HG03196 (cell line): Measurements from ENCODE around the gene IL1R2.

Experiments used
- ATAC-seq: cut with Tn5 transposase; IDR thresholded peaks from one replicate; pipeline ENCODE4 v1.9.1; 2021; ENCODE audit not compliant: unreplicated experiment

IL1R2 gene

DNA sequence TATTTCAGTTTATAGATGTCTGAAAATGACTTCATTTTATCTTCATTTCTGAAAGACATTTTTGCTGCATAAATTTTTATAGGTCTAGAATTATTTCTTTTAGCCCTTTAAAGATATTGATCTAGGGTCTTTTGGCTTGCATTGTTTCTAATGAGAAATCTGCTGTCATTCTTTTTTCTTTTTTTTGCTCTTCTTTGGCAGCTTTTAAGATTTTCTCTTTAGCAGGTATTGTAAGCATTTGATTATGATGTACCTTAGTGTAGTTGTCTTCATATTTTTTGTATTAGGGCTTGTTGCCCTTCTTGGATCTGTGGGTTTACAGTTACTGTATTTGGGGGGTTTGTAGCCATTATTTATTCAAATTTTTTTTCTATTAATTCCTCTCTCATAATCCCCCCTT lies 84.8 kb downstream of the IL1R2 start:
- ATAC-seq = no peak
